SU-DHL-6 (cell line): ENCODE measurements around the gene ADGRB3.

Experiments
- H2AFZ ChIP-seq: fragments of 200-600 bp; sonication (generic); 2 replicates; pipeline ENCODE4 v1.6.1; 2014; ENCODE audit warnings: low read depth, mild to moderate bottlenecking, moderate library complexity, mixed read lengths, antibody characterized with exemption, low read length; ENCODE audit not compliant: severe bottlenecking
- H3F3A ChIP-seq: fragments of 200-600 bp; shearing (Covaris generic); 2 replicates; pipeline ENCODE4 v1.6.0; 2016; ENCODE audit warnings: antibody characterized with exemption, mild to moderate bottlenecking; ENCODE audit not compliant: insufficient read depth
- H3K27ac ChIP-seq: fragments of 200-600 bp; sonication (generic); 2 replicates; pipeline ENCODE4 v1.5.1; 2016; ENCODE audit warnings: low read depth, mild to moderate bottlenecking, low read length, moderate library complexity, mixed read lengths
- H3K27me3 ChIP-seq: fragments of 200-600 bp; sonication (generic), shearing (Covaris generic); 2 replicates; pipeline ENCODE4 v1.6.0; 2014; ENCODE audit warnings: mild to moderate bottlenecking, low read length
- H3K36me3 ChIP-seq: fragments of 200-600 bp; sonication (generic); 2 replicates; pipeline ENCODE4 v1.6.1; 2014; ENCODE audit warnings: mild to moderate bottlenecking, low read length, mixed read lengths
- H3K4me2 ChIP-seq: fragments of 300-600, 200-600 bp; shearing (Covaris generic), sonication (generic); 2 replicates; pipeline ENCODE4 v1.6.0; 2014; ENCODE audit warnings: low read length, low read depth, mild to moderate bottlenecking; ENCODE audit not compliant: poor library complexity, severe bottlenecking
- H3K4me3 ChIP-seq: fragments of 200-600 bp; sonication (generic); 2 replicates; pipeline ENCODE4 v1.5.1; 2014; ENCODE audit warnings: antibody characterized with exemption, low read length, mild to moderate bottlenecking, mixed read lengths; ENCODE audit not compliant: insufficient read depth, poor library complexity, severe bottlenecking
- H3K79me2 ChIP-seq: fragments of 200-600 bp; sonication (generic); 2 replicates; pipeline ENCODE4 v1.6.1; 2014; ENCODE audit warnings: mild to moderate bottlenecking, low read length, moderate library complexity; ENCODE audit not compliant: insufficient read depth
- H3K9ac ChIP-seq: fragments of 200-600 bp; sonication (generic); 2 replicates; pipeline ENCODE4 v1.7.0; 2014; ENCODE audit warnings: mild to moderate bottlenecking, low read length
- H3K9me2 ChIP-seq: fragments of 200-600 bp; sonication (generic); replicated peaks from 2 replicates; pipeline ENCODE4 v1.6.1; 2014; ENCODE audit warnings: low read length; ENCODE audit not compliant: insufficient read depth
- H3K9me3 ChIP-seq: fragments of 200-600 bp; sonication (generic); 2 replicates; pipeline ENCODE4 v1.6.1; 2014; ENCODE audit warnings: low read length, mixed read lengths; ENCODE audit not compliant: insufficient read depth
- H4K20me1 ChIP-seq: fragments of 200-600 bp; sonication (generic); 2 replicates; pipeline ENCODE4 v1.6.1; 2014; ENCODE audit warnings: low read depth, mild to moderate bottlenecking, antibody characterized with exemption, low read length, moderate library complexity, mixed read lengths
- CTCF ChIP-seq: fragments of 200-600 bp; sonication (generic); IDR thresholded peaks from one replicate; pipeline ENCODE4 v1.5.1; 2017; ENCODE audit warnings: antibody characterized with exemption, mild to moderate bottlenecking, low read length, moderate library complexity; ENCODE audit not compliant: insufficient read depth, poor library complexity, severe bottlenecking
- EZH2phosphoT487 ChIP-seq: fragments of 200-600 bp; sonication (generic), shearing (Covaris generic); conservative IDR thresholded peaks from 2 replicates; pipeline ENCODE4 v1.6.1; 2018; ENCODE audit warnings: mild to moderate bottlenecking, antibody characterized with exemption, low read length, moderate library complexity, mixed read lengths

The ADGRB3 gene

GRCh38 chr6:68719761-68720160 is 84.7 kb downstream of the ADGRB3 start:
- Histone ChIP-seq H3K36me3 (no peaks in the 10 kb centered on the region), H3K9me2 (no peaks in the 10 kb centered on the region), H2AFZ (no peak overlapping the region), H4K20me1 (no peaks in the 10 kb centered on the region), H3K79me2 (no peaks in the 10 kb centered on the region), H3K9me3 (no peaks in the 10 kb centered on the region), H3K27me3 (no peaks in the 10 kb centered on the region), H3K27ac (no peak overlapping the region), H3K4me3 (no peak overlapping the region), H3K9ac (no peak overlapping the region), H3F3A (no peaks in the 10 kb centered on the region), H3K4me2 (no peak overlapping the region)
- TF ChIP-seq EZH2phosphoT487 (no peak), CTCF (no peak)

GRCh38 chr6:68722891-68723527 is 87.9 kb downstream of the ADGRB3 start:
- no peaks in the 10 kb centered on the region for H3K79me2 ChIP-seq
- H3K27me3 ChIP-seq: no peaks in the 10 kb centered on the region
- no peaks in the 10 kb centered on the region for H3K9me2 ChIP-seq
- no peak overlapping the region for H3K4me3 ChIP-seq
- no peaks in the 10 kb centered on the region for H3K36me3 ChIP-seq
- H4K20me1 ChIP-seq: no peaks in the 10 kb centered on the region
- no peak overlapping the region for H3K27ac ChIP-seq
- TF ChIP-seq CTCF: no peak
- no peak for TF ChIP-seq EZH2phosphoT487
- no peak overlapping the region for H3K9ac ChIP-seq
- H3F3A ChIP-seq: no peaks in the 10 kb centered on the region
- no peak overlapping the region for H3K4me2 ChIP-seq
- H2AFZ ChIP-seq: no peak overlapping the region
- H3K9me3 ChIP-seq: no peaks in the 10 kb centered on the region

GRCh38 chr6:68724060-68724459 is 89.0 kb downstream of the ADGRB3 start:
- no peak overlapping the region for H3K4me3 ChIP-seq
- no peak for TF ChIP-seq EZH2phosphoT487
- no peak for TF ChIP-seq CTCF
- no peak overlapping the region for H3K9ac ChIP-seq
- no peaks in the 10 kb centered on the region for H3F3A ChIP-seq
- H3K36me3 ChIP-seq: no peaks in the 10 kb centered on the region
- H3K9me2 ChIP-seq: no peaks in the 10 kb centered on the region
- H2AFZ ChIP-seq: no peak overlapping the region
- no peaks in the 10 kb centered on the region for H3K9me3 ChIP-seq
- no peak overlapping the region for H3K4me2 ChIP-seq
- no peaks in the 10 kb centered on the region for H3K79me2 ChIP-seq
- no peaks in the 10 kb centered on the region for H4K20me1 ChIP-seq
- no peaks in the 10 kb centered on the region for H3K27me3 ChIP-seq
- no peak overlapping the region for H3K27ac ChIP-seq
